ENCODE measurements around the gene MAPKAP1.
"Not testable (repeated sequence)": the region's sequence is repeated elsewhere in the genome, so short reads cannot be mapped to it uniquely, and the experiment has no call there.

MAPKAP1 gene

GRCh38 chr9:125699870-125700269 is 7.1 kb downstream of the MAPKAP1 start:
- TF ChIP-seq POLR2AphosphoS5 (IDR thresholded peaks at IDR 0.05; ENCODE audit: low read depth, low read length) (no peak), POU2F2 (IDR thresholded peaks at IDR 0.05; ENCODE audit: low read depth, low read length) (no peak), TAF1 (IDR thresholded peaks at IDR 0.05; ENCODE audit: low read depth, low read length) (no peak), POLR2A (IDR thresholded peaks at IDR 0.05; ENCODE audit: low read depth, low read length) (no peak), PAX5 (IDR thresholded peaks at IDR 0.05; ENCODE audit: insufficient read depth, low read length, severe bottlenecking) (no peak), SPI1 (IDR thresholded peaks at IDR 0.05; ENCODE audit: low read depth, low read length) (no peak)
- DNase-seq (ENCODE audit: insufficient read length, low spot score): no peak
- no peak for FAIRE-seq

GRCh38 chr9:125696106-125696647 is 10.8 kb downstream of the MAPKAP1 start:
- TF ChIP-seq POLR2A (IDR thresholded peaks at IDR 0.05; ENCODE audit: low read depth, low read length): no peak

GRCh38 chr9:125695548-125695947 is 11.5 kb downstream of the MAPKAP1 start:
- FAIRE-seq; DNase-seq (ENCODE audit: insufficient read length, low spot score): not testable (repeated sequence)

More at GRCh38 chr9:125696106-125696647, 10.8 kb downstream of the MAPKAP1 start:
- DNase-seq (ENCODE audit: insufficient read length, low spot score): no peak
- FAIRE-seq: no peak

GRCh38 chr9:125694478-125694877 is 12.5 kb downstream of the MAPKAP1 start:
- DNase-seq (ENCODE audit: insufficient read length, low spot score) (no peak), FAIRE-seq (no peak)
- TF ChIP-seq POU2F2 (IDR thresholded peaks at IDR 0.05; ENCODE audit: low read depth, low read length) (no peak), POLR2A (IDR thresholded peaks at IDR 0.05; ENCODE audit: low read depth, low read length) (no peak), SPI1 (IDR thresholded peaks at IDR 0.05; ENCODE audit: low read depth, low read length) (no peak), TAF1 (IDR thresholded peaks at IDR 0.05; ENCODE audit: low read depth, low read length) (no peak), PAX5 (IDR thresholded peaks at IDR 0.05; ENCODE audit: insufficient read depth, low read length, severe bottlenecking) (no peak), POLR2AphosphoS5 (IDR thresholded peaks at IDR 0.05; ENCODE audit: low read depth, low read length) (no peak)

GRCh38 chr9:125693492-125693891 is 13.5 kb downstream of the MAPKAP1 start:
- not testable (repeated sequence) for FAIRE-seq; DNase-seq (ENCODE audit: insufficient read length, low spot score)

GRCh38 chr9:125691869-125692268 is 15.1 kb downstream of the MAPKAP1 start:
- FAIRE-seq: no peak
- TF ChIP-seq TAF1 (IDR thresholded peaks at IDR 0.05; ENCODE audit: low read depth, low read length): no peak
- TF ChIP-seq POU2F2 (IDR thresholded peaks at IDR 0.05; ENCODE audit: low read depth, low read length): no peak
- TF ChIP-seq POLR2A (IDR thresholded peaks at IDR 0.05; ENCODE audit: low read depth, low read length): no peak
- TF ChIP-seq PAX5 (IDR thresholded peaks at IDR 0.05; ENCODE audit: insufficient read depth, low read length, severe bottlenecking): no peak
- TF ChIP-seq SPI1 (IDR thresholded peaks at IDR 0.05; ENCODE audit: low read depth, low read length): no peak
- no peak for TF ChIP-seq POLR2AphosphoS5 (IDR thresholded peaks at IDR 0.05; ENCODE audit: low read depth, low read length)
- DNase-seq (ENCODE audit: insufficient read length, low spot score): no peak

- DNase-seq (ENCODE audit: insufficient read length, low spot score) (no peak), FAIRE-seq (no peak)
- TF ChIP-seq POLR2AphosphoS5 (IDR thresholded peaks at IDR 0.05; ENCODE audit: low read depth, low read length) (no peak), SPI1 (IDR thresholded peaks at IDR 0.05; ENCODE audit: low read depth, low read length) (peak; percentile 28; the same call in 1 of the 2 replicates)
These were observed 16.3 kb downstream of the MAPKAP1 start for GRCh38 chr9:125690679-125691078.

- DNase-seq (ENCODE audit: insufficient read length, low spot score) (no peak), FAIRE-seq (no peak)
- no peak for TF ChIP-seq TAF1 (IDR thresholded peaks at IDR 0.05; ENCODE audit: low read depth, low read length)
- TF ChIP-seq PAX5 (IDR thresholded peaks at IDR 0.05; ENCODE audit: insufficient read depth, low read length, severe bottlenecking): no peak
- no peak for TF ChIP-seq POLR2A (IDR thresholded peaks at IDR 0.05; ENCODE audit: low read depth, low read length)
- no peak for TF ChIP-seq POLR2AphosphoS5 (IDR thresholded peaks at IDR 0.05; ENCODE audit: low read depth, low read length)
- TF ChIP-seq POU2F2 (IDR thresholded peaks at IDR 0.05; ENCODE audit: low read depth, low read length): no peak
- TF ChIP-seq SPI1 (IDR thresholded peaks at IDR 0.05; ENCODE audit: low read depth, low read length): no peak
These were observed 19.7 kb downstream of the MAPKAP1 start for GRCh38 chr9:125687163-125687863.

GRCh38 chr9:125685167-125685566 is 21.8 kb downstream of the MAPKAP1 start:
- DNase-seq (ENCODE audit: insufficient read length, low spot score) (no peak), FAIRE-seq (no peak)
- no peak for TF ChIP-seq TAF1 (IDR thresholded peaks at IDR 0.05; ENCODE audit: low read depth, low read length)
- no peak for TF ChIP-seq POU2F2 (IDR thresholded peaks at IDR 0.05; ENCODE audit: low read depth, low read length)
- TF ChIP-seq POLR2AphosphoS5 (IDR thresholded peaks at IDR 0.05; ENCODE audit: low read depth, low read length): no peak
- no peak for TF ChIP-seq PAX5 (IDR thresholded peaks at IDR 0.05; ENCODE audit: insufficient read depth, low read length, severe bottlenecking)
- no peak for TF ChIP-seq SPI1 (IDR thresholded peaks at IDR 0.05; ENCODE audit: low read depth, low read length)
- TF ChIP-seq POLR2A (IDR thresholded peaks at IDR 0.05; ENCODE audit: low read depth, low read length): no peak

GRCh38 chr9:125683486-125683885 is 23.5 kb downstream of the MAPKAP1 start:
- TF ChIP-seq POLR2A (IDR thresholded peaks at IDR 0.05; ENCODE audit: low read depth, low read length) (no peak), PAX5 (IDR thresholded peaks at IDR 0.05; ENCODE audit: insufficient read depth, low read length, severe bottlenecking) (no peak), POLR2AphosphoS5 (IDR thresholded peaks at IDR 0.05; ENCODE audit: low read depth, low read length) (no peak), POU2F2 (IDR thresholded peaks at IDR 0.05; ENCODE audit: low read depth, low read length) (no peak), TAF1 (IDR thresholded peaks at IDR 0.05; ENCODE audit: low read depth, low read length) (no peak)
- FAIRE-seq (no peak), DNase-seq (ENCODE audit: insufficient read length, low spot score) (no peak)

GRCh38 chr9:125682340-125682739 is 24.7 kb downstream of the MAPKAP1 start:
- FAIRE-seq (no peak), DNase-seq (ENCODE audit: insufficient read length, low spot score) (no peak)
- TF ChIP-seq SPI1 (IDR thresholded peaks at IDR 0.05; ENCODE audit: low read depth, low read length) (no peak), POLR2A (IDR thresholded peaks at IDR 0.05; ENCODE audit: low read depth, low read length) (no peak), POLR2AphosphoS5 (IDR thresholded peaks at IDR 0.05; ENCODE audit: low read depth, low read length) (no peak), PAX5 (IDR thresholded peaks at IDR 0.05; ENCODE audit: insufficient read depth, low read length, severe bottlenecking) (no peak)
